ENCODE measurements around the gene TFAP2D.
A peak's percentile ranks its signal among the peaks of the same experiment; 100 is the strongest.

Gene TFAP2D

DNA sequence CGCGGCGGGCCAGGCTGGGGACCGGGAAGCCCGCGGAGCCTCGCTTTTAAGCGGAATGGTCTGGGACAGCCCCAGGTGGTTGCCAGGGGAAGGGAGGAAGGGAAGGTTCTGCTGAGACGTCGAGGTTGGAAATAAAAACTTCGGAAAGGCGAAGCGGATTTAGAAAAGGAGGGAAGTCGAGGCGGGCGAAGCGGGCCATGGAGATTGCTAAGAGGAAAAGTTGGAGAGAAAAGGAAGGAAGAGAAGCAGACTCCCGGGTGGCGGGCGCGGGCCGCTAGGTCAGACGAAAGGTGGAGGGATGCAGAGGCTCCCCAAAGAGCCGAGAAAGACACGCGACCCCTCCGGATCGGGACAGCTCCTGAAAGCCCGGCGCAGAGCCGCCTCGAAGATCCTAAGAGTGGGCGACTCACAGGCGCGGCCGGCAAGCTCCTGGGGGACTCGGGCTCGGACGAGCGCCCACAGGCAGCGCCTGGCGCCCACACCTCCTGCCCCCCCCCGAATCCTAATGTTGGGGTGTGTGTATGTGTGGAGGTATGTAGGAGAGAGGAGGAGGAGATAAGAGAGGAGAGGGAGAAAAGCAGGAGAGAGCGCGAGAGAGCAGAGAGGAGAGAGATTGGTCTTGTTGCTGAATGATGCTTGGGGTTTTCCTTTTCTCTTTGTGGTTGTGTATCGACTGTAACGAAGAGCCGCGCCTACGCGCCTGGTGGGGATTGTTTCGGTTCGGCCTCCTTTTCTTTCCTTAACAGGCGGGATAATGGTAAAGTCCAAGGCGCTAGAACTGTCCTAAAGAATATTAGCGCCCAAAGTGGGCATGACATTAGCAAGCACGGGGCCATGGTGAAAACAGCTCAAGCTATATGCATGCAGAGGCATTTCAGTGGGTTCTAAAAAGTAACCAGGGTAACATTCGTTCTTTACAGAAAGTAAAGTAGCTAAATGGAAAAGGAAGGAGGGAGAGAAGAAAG is 106.9 kb downstream of the TFAP2D start:
- DNase-seq = no peak

DNA sequence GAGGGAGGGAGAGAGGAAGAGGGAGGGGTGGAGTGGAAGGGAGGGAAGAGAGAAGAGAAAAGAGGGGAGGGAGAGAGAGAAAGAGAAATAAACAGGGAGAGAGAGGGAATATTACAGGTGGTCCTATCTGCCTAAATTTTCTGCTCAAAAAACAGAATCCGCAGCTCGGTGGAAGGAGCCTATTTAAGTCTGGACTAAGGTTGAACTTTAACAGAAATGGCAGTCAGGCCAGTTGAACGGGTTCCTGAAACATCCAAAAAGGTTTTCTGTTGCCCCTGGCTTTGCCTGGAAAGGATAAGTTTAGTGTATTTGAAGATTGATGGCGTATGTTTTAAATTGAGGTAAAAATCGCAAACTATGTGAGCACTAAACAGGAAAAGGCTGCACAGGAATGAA is 107.5 kb downstream of the TFAP2D start:
- DNase-seq = no peak

DNA sequence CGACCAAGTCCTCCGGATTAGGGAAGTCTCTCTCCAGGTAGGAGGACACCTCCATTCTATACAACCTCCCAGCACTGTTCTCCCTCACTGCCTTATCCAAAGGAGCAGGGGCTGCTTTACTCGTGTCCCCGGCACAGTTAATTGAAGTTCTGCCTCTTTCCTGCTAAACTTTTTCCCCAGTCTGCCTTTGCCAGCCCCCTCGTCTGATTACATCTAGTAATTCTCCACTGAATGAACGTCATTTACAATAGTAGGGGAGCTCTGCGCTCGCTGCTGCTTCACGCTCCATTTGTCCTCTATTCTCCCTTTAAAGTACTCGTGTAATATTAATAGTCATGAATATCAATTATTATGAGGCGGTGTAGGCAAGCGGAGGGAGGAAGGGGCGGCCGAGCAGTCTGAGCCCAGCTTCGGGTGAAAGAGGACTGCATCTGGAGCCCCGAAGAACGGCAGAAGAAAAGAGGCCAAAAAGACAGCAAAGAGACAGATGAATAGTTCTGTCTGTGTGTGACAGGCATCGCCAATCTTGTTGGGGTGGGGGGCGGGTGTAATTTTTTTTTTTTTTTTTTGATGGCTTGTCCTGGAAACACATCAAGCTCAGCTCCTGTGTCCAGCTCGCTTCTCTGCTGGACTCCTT is 108.2 kb downstream of the TFAP2D start:
- DNase-seq = peak; percentile 61

DNA sequence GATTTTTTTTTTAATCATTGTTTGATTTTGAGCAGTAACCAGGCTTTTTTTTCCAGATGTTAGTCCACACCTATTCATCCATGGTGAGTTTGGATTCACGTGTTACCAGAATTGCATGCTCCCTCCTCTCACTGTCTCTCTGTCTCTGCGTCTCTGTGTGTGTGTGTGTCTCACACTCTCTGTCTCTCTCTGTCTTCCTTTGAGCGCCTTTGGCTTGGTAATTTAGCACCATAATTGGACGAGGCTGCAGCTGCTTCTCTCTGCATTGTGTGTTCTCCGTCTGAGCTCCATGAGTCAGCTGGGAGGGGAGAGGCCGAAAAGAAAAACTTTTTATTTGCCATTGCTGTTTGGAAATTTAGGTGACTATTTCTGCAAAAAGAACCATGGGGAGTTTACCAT is 108.8 kb downstream of the TFAP2D start:
- DNase-seq = peak; percentile 71

All from NCI-H748 treated with DMSO at 0.1 percent for 48 hours (cell line).